SK-N-SH (cell line): ENCODE measurements around the gene ARHGAP45. TPM values are rescaled to one million over a fixed set of nuclear protein-coding genes. Genes with fewer than 3 reads are reported as not detected.

ENCODE experiments used
- CTCF ChIA-PET: fragments of 300-600, 350-600 bp; formaldehyde crosslinking; extraction: SDS; loops from one replicate; lab custom pipeline; 2021; lab: Yijun Ruan, JAX
- POLR2A ChIA-PET: fragments of 350-600 bp; sonication (Branson Sonifier 250); formaldehyde crosslinking; extraction: SDS; loops from one replicate; lab custom pipeline; 2020; ENCODE audit warnings: antibody characterized with exemption, inconsistent platforms; lab: Yijun Ruan, JAX
- DNase-seq: peaks from one replicate; pipeline ENCODE4 v3.0.0; 2012
- H2AFZ ChIP-seq: fragments of 200-600 bp; sonication (generic); 2 replicates; pipeline ENCODE4 v1.8.1; 2016; ENCODE audit warnings: antibody characterized with exemption, mild to moderate bottlenecking, low read depth
- H3F3A ChIP-seq: fragments of 200-600 bp; sonication (generic); replicated peaks from 2 replicates; pipeline ENCODE3; 2016; ENCODE audit warnings: antibody characterized with exemption, mild to moderate bottlenecking; ENCODE audit not compliant: insufficient read depth
- H3K27ac ChIP-seq, 2 experiments: fragments of 200-500 bp in 1 of 2; fragments of 200-600 bp in 1 of 2; sonication (Bioruptor generic) in 1 of 2; sonication (generic), shearing (Covaris generic) in 1 of 2; 2 replicates each; pipeline versions ENCODE4 v1.5.1 to v1.6.1; 2014 to 2016; ENCODE audit warnings: low read depth in 2 of 2, inconsistent platforms in 1 of 2, low read length in 1 of 2, mild to moderate bottlenecking in 1 of 2, mixed read lengths in 1 of 2
- H3K27me3 ChIP-seq: fragments of 200-600 bp; sonication (generic), shearing (Covaris generic); 2 replicates; pipeline ENCODE4 v1.6.1; 2016; ENCODE audit warnings: mixed run types; ENCODE audit not compliant: insufficient read depth
- H3K36me3 ChIP-seq, 2 experiments: fragments of 200-500 bp in 1 of 2; fragments of 200-600 bp in 1 of 2; sonication (Bioruptor generic) in 1 of 2; sonication (generic) in 1 of 2; replicated peaks in 1 of 2; 2 replicates each; pipeline versions ENCODE3 to v1.5.1; 2014 to 2016; ENCODE audit warnings: low read length in 1 of 2, mild to moderate bottlenecking in 1 of 2; ENCODE audit not compliant: insufficient read depth in 2 of 2, control insufficient read depth in 1 of 2
- H3K4me1 ChIP-seq, 2 experiments: fragments of 200-500 bp in 1 of 2; fragments of 200-600 bp in 1 of 2; sonication (Bioruptor generic) in 1 of 2; sonication (generic), shearing (Covaris generic) in 1 of 2; 2 replicates each; pipeline versions ENCODE4 v1.5.1 to v1.6.1; 2014 to 2016; ENCODE audit warnings: low read depth in 1 of 2, low read length in 1 of 2, mixed run types in 1 of 2; ENCODE audit not compliant: insufficient read depth in 2 of 2, control insufficient read depth in 1 of 2
- H3K4me2 ChIP-seq: fragments of 200-600 bp; sonication (generic), shearing (Covaris generic); 2 replicates; pipeline ENCODE4 v1.6.1; 2017; ENCODE audit warnings: mixed run types
- H3K4me3 ChIP-seq, 2 experiments: fragments of 200-500 bp in 1 of 2; fragments of 200-600 bp in 1 of 2; sonication (Bioruptor generic) in 1 of 2; sonication (generic), shearing (Covaris generic) in 1 of 2; 2 replicates each; pipeline versions ENCODE4 v1.5.1 to v1.8.1; 2014 to 2016; ENCODE audit warnings: low read depth in 2 of 2, inconsistent platforms in 1 of 2, low read length in 1 of 2, mild to moderate bottlenecking in 1 of 2, mixed read lengths in 1 of 2, moderate library complexity in 1 of 2
- H3K79me2 ChIP-seq: fragments of 200-600 bp; sonication (generic); 2 replicates; pipeline ENCODE4 v1.8.1; 2017; ENCODE audit warnings: mild to moderate bottlenecking; ENCODE audit not compliant: insufficient read depth
- H3K9ac ChIP-seq: fragments of 200-600 bp; sonication (generic); 2 replicates; pipeline ENCODE4 v1.6.1; 2017; ENCODE audit warnings: mixed run types
- H3K9me2 ChIP-seq: fragments of 200-600 bp; sonication (generic); 2 replicates; pipeline ENCODE4 v1.6.1; 2017; ENCODE audit warnings: mixed run types
- H3K9me3 ChIP-seq: fragments of 200-600 bp; sonication (generic); 2 replicates; pipeline ENCODE4 v1.6.1; 2017; ENCODE audit warnings: mixed run types, mild to moderate bottlenecking, moderate library complexity
- H4K20me1 ChIP-seq: fragments of 200-600 bp; sonication (generic); 2 replicates; pipeline ENCODE4 v1.6.1; 2017; ENCODE audit warnings: mild to moderate bottlenecking, mixed run types; ENCODE audit not compliant: insufficient read depth
- EZH2phosphoT487 ChIP-seq: fragments of 200-600 bp; sonication (generic); IDR thresholded peaks from 2 replicates; pipeline ENCODE4 v1.6.1; 2017; ENCODE audit warnings: low read depth, mixed run types, mild to moderate bottlenecking, antibody characterized with exemption, moderate library complexity, borderline replicate concordance
- FOSL2 ChIP-seq: IDR thresholded peaks from 2 replicates; pipeline ENCODE4 v1.4.0; 2012; ENCODE audit warnings: low read depth, mild to moderate bottlenecking, moderate library complexity, borderline replicate concordance
- FOXJ3 ChIP-seq: sonication (generic); formaldehyde crosslinking; IDR thresholded peaks from 2 replicates; pipeline ENCODE4 v1.5.1; 2020; ENCODE audit warnings: mild to moderate bottlenecking, missing genetic modification reagents
- GABPA ChIP-seq: IDR thresholded peaks from 2 replicates; pipeline ENCODE4 v1.4.0; 2012; ENCODE audit warnings: low read depth, mild to moderate bottlenecking
- GATA2 ChIP-seq: sonication (generic); formaldehyde crosslinking; IDR thresholded peaks from 2 replicates; pipeline ENCODE4 v1.5.0; 2020; ENCODE audit warnings: mild to moderate bottlenecking, missing genetic modification reagents
- IRF3 ChIP-seq: fragments of 150-350 bp; IDR thresholded peaks from 2 replicates; pipeline ENCODE4 v1.6.1; 2016; ENCODE audit warnings: mild to moderate bottlenecking, low read depth, low read length
- MEF2A ChIP-seq: IDR thresholded peaks from 2 replicates; pipeline ENCODE4 v1.4.0; 2012; ENCODE audit warnings: low read depth, borderline replicate concordance
- NFIC ChIP-seq: IDR thresholded peaks from 2 replicates; pipeline ENCODE4 v1.4.0; 2012; ENCODE audit warnings: borderline replicate concordance
- PBX3 ChIP-seq: IDR thresholded peaks from 2 replicates; pipeline ENCODE4; 2012
- POLR2AphosphoS5 ChIP-seq: IDR thresholded peaks from 2 replicates; pipeline ENCODE4 v1.6.1; 2012; ENCODE audit warnings: low read depth, low read length
- REST ChIP-seq: IDR thresholded peaks from 2 replicates; pipeline ENCODE4 v1.6.1; 2012; ENCODE audit warnings: mild to moderate bottlenecking, low read depth, low read length, moderate library complexity
- RFX5 ChIP-seq: IDR thresholded peaks from 2 replicates; pipeline ENCODE4 v1.6.1; 2012; ENCODE audit warnings: mild to moderate bottlenecking, improper control_type of control experiment, low read length
- RXRA ChIP-seq: IDR thresholded peaks from 2 replicates; pipeline ENCODE4 v1.4.0; 2012; ENCODE audit warnings: low read depth, mild to moderate bottlenecking, borderline replicate concordance
- SIN3A ChIP-seq: IDR thresholded peaks from 2 replicates; pipeline ENCODE4 v1.6.1; 2012; ENCODE audit warnings: low read depth, mild to moderate bottlenecking, low read length, moderate library complexity, borderline replicate concordance
- TAF1 ChIP-seq: IDR thresholded peaks from 2 replicates; pipeline ENCODE4 v1.6.1; 2012; ENCODE audit warnings: low read depth, mild to moderate bottlenecking, low read length, moderate library complexity, borderline replicate concordance
- TCF12 ChIP-seq: IDR thresholded peaks from 2 replicates; pipeline ENCODE4 v1.4.0; 2012
- ZBTB33 ChIP-seq: IDR thresholded peaks from 2 replicates; pipeline ENCODE4 v1.4.0; 2012; ENCODE audit warnings: low read depth, borderline replicate concordance
- WGBS: methylation state at CpG from one replicate; pipeline ENCODE4 v1.1.6; 2017; ENCODE audit warnings: low lambda C conversion rate; 5-methylcytosine and 5-hydroxymethylcytosine counted together
- polyA plus RNA-seq, 3 experiments: library from polyadenylated mRNA; depleted of rRNA; stranded (reverse); fragments of >200 nt; gene quantifications; 2 replicates each; pipeline ENCODE4 v1.2.3, GENCODE V29; 2012

ARHGAP45 gene
- polyA plus RNA-seq, 1 of the 3 experiments (the other 2 are of a cell fraction) = 4.2 TPM

GRCh38 chr19:1132552-1133383 is 65.8 kb downstream of the ARHGAP45 start:
- H3K9me3 ChIP-seq = no peaks in the 10 kb centered on the region
- H3K36me3 ChIP-seq = peaks cover 0 to 2% of the 10 kb centered on the region in 2 experiments
- H3K4me3 ChIP-seq = no peak overlapping the region
- H3K79me2 ChIP-seq = peaks cover 13% of the 10 kb centered on the region; the same call in 1 of the 2 replicates
- H3K9ac ChIP-seq = no peak overlapping the region
- CTCF ChIA-PET = interaction anchor here (1.2 kb wide), 1 partner anchor 91 kb away, joined by 3 read pairs; no protein-coding TSS in a partner anchor
- H4K20me1 ChIP-seq = 0 out of 2 replicates have a peak, but pooled peaks cover 4% of the 10 kb centered on the region
- no peaks in the 10 kb centered on the region for H3K4me1 ChIP-seq
- WGBS = 100% methylated on average over 1 of the region's 48 CpGs
- POLR2A ChIA-PET = interaction anchor here (0.6 to 1.2 kb wide), 2 partner anchors 13 to 136 kb away, joined by 3 to 5 read pairs; partner anchors contain the start of gene CIRBP
- H3K9me2 ChIP-seq = no peaks in the 10 kb centered on the region
- no peaks in the 10 kb centered on the region for H3K27me3 ChIP-seq
- no peak overlapping the region for H3K27ac ChIP-seq
- no peak overlapping the region for H2AFZ ChIP-seq
- TF ChIP-seq FOXJ3 (CRISPR knock-in tag) (no peak), IRF3 (no peak), RFX5 (no peak), REST (no peak), SIN3A (no peak), GATA2 (CRISPR knock-in tag) (no peak)
- H3F3A ChIP-seq = no peaks in the 10 kb centered on the region
- DNase-seq = no peak
- H3K4me2 ChIP-seq = no peak overlapping the region

- CTCF ChIA-PET = interaction anchor here (1.0 to 1.2 kb wide), 2 partner anchors 20 to 90 kb away, joined by 3 to 7 read pairs; no protein-coding TSS in a partner anchor
- POLR2A ChIA-PET = interaction anchor here (0.5 to 1.2 kb wide), 3 partner anchors 12 to 135 kb away, joined by 3 to 5 read pairs (median 3); partner anchors contain the start of gene CIRBP
- 100% methylated on average over 8 of the region's 25 CpGs for WGBS
- Histone ChIP-seq H3K4me1 (no peaks in the 10 kb centered on the region), H2AFZ (no peak overlapping the region), H3K4me2 (no peak overlapping the region), H3K9me3 (no peaks in the 10 kb centered on the region), H3K4me3 (no peak overlapping the region), H3F3A (no peaks in the 10 kb centered on the region), H3K9me2 (no peaks in the 10 kb centered on the region), H3K27ac (no peak overlapping the region), H4K20me1 (0 out of 2 replicates have a peak, but pooled peaks cover 4% of the 10 kb centered on the region), H3K9ac (no peak overlapping the region), H3K36me3 (peaks cover 0 to 2% of the 10 kb centered on the region in 2 experiments), H3K27me3 (no peaks in the 10 kb centered on the region), H3K79me2 (peaks cover 13% of the 10 kb centered on the region; the same call in 1 of the 2 replicates)
- peak; percentile 70 for DNase-seq
- no peak for TF ChIP-seq FOSL2
- TF ChIP-seq NFIC = no peak
- TF ChIP-seq RXRA = no peak
- TF ChIP-seq GATA2 (CRISPR knock-in tag) = no peak
- no peak for TF ChIP-seq PBX3
- no peak for TF ChIP-seq GABPA
- no peak for TF ChIP-seq ZBTB33
- no peak for TF ChIP-seq TAF1
- no peak for TF ChIP-seq MEF2A
- no peak for TF ChIP-seq FOXJ3 (CRISPR knock-in tag)
- no peak for TF ChIP-seq POLR2AphosphoS5
- TF ChIP-seq EZH2phosphoT487 = no peak
- TF ChIP-seq TCF12 = no peak
Observed at GRCh38 chr19:1133471-1133929, 66.5 kb downstream of the ARHGAP45 start.
